T-helper 2 cell treated with Interferon-gamma antibody and Interleukin-4, amounts not matched to agents 5 μg/mL and 100 μg/mL, for 36 hours (primary cell): ENCODE measurements around the gene ZBTB4.
"Not testable (repeated sequence)": the region's sequence is repeated elsewhere in the genome, so short reads cannot be mapped to it uniquely, and the experiment has no call there.

Experiments
- DNase-seq: peaks from one replicate; pipeline ENCODE4 v3.0.0; 2021; ENCODE audit warnings: low spot score
- H3K27ac Mint-ChIP-seq: one replicate; pipeline ENCODE4 v1.8.0; 2021; ENCODE audit warnings: mild to moderate bottlenecking, mixed read lengths
- H3K27me3 Mint-ChIP-seq: one replicate; pipeline ENCODE4 v1.8.0; 2021; ENCODE audit warnings: low read depth, mixed read lengths
- H3K36me3 Mint-ChIP-seq: one replicate; pipeline ENCODE4 v1.8.0; 2021; ENCODE audit warnings: low read depth, mixed read lengths
- H3K4me1 Mint-ChIP-seq: one replicate; pipeline ENCODE4 v1.8.0; 2021; ENCODE audit warnings: low read depth, mixed read lengths
- H3K4me3 Mint-ChIP-seq: one replicate; pipeline ENCODE4 v1.8.0; 2022; ENCODE audit warnings: mild to moderate bottlenecking, moderate library complexity, mixed read lengths
- H3K9me3 Mint-ChIP-seq: one replicate; pipeline ENCODE4 v1.8.0; 2021; ENCODE audit warnings: mixed read lengths

ZBTB4 gene

DNA sequence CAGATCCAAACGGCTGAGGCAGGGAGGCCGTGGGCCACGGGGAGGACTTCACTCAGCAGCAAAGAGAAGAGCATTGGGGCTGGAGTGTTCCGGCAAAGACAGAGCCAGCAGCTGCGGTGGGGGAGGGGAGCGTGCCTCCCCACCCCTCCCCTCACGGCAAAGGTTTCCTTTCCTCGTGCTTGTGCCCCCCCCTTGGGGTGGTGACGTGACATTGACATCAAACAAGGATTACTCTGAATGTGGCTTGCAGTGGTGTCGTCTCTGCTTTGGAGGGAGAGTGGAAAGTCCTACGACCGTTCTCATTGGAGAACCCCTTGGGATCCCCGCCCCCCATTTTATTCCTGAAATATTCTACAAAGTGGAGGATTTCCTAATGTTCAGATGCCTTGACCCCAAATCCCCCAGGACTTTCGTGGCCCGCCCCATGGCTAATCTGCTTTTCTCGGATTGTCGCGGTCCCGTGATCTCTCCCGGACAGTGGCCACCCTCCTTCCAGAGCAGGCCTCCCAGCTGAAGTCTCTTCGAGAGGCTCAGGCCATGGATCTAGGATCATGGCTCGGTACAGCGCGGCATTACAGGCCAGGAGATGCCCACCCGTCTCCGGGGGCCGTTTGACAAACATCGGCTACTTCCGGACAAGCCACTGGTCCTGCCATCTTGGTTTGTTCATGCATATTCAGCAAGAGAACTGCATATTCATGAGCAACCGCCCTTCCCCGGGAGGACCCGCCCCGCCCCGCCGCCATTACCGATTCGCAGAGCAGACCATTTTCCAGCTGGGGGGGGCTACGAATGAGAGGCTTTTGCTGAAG is 4.0 kb upstream of the ZBTB4 start:
- H3K36me3 Mint-ChIP-seq = peaks cover 23% of the 10 kb centered on the region
- H3K27me3 Mint-ChIP-seq = no peaks in the 10 kb centered on the region
- peak overlapping the region; percentile 95 for H3K4me3 Mint-ChIP-seq
- H3K9me3 Mint-ChIP-seq = no peaks in the 10 kb centered on the region
- peaks cover 37% of the 10 kb centered on the region for H3K4me1 Mint-ChIP-seq
- H3K27ac Mint-ChIP-seq = peak overlapping the region; percentile 100
- DNase-seq = peak; percentile 91

DNA sequence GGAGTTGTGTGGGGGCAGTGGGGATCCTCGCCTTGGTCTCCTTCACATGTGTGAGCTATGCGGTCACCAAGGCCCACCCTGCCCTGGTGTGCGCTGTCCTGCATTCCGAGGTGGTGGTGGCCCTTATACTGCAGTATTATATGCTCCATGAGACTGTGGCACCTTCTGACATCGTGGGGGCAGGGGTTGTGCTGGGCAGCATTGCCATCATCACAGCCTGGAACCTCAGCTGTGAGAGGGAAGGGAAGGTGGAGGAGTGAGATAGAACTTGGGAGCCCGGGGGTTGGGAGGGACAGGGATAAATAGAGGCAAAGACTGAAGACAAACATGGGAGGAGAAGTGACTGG is 3.3 kb upstream of the ZBTB4 start:
- not testable (repeated sequence) for H3K9me3 Mint-ChIP-seq

DNA sequence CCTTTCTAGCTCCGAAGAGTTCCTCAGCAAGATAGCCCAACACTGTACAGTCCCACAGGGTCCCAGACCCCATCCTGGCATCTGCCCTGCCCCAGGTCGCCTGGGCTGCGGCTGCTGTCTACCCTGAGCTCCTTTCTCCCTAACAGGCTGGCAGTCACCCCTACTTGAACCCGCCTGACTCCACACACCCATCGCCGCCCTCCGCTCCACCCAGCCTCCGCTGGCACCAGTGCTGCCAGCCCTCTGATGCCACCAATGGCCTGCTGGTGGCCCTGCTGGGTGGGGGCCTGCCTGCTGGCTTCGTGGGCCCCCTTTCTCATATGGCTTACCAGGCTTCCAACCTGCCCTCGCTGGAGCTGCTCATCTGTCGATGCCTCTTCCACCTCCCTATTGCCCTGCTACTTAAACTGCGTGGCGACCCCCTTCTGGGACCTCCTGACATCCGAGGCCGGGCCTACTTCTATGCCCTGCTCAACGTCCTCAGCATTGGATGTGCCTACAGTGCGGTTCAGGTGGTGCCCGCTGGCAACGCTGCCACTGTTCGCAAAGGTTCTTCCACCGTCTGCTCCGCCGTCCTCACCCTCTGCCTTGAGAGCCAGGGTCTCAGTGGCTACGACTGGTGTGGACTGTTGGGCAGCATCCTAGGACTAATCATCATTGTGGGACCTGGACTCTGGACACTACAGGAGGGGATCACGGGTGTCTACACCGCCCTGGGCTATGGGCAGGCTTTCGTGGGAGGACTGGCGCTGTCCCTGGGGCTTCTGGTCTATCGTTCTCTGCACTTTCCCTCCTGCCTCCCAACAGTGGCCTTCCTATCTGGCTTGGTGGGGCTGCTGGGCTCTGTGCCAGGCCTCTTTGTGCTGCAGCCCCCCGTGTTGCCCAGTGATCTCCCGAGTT is 2.7 kb upstream of the ZBTB4 start:
- H3K36me3 Mint-ChIP-seq = peaks cover 16% of the 10 kb centered on the region
- peak overlapping the region; percentile 95 for H3K4me3 Mint-ChIP-seq
- not testable (repeated sequence) for DNase-seq, H3K9me3 Mint-ChIP-seq, H3K27me3 Mint-ChIP-seq
- peaks cover 43% of the 10 kb centered on the region for H3K4me1 Mint-ChIP-seq
- H3K27ac Mint-ChIP-seq = peak overlapping the region; percentile 100

More for the DNA sequence above, 3.3 kb upstream of the ZBTB4 start:
- Mint-ChIP-seq H3K36me3 (peaks cover 22% of the 10 kb centered on the region), H3K4me3 (peak overlapping the region; percentile 95), H3K4me1 (peaks cover 42% of the 10 kb centered on the region), H3K27ac (peak overlapping the region; percentile 100)
- DNase-seq, H3K27me3 Mint-ChIP-seq: not testable (repeated sequence)

DNA sequence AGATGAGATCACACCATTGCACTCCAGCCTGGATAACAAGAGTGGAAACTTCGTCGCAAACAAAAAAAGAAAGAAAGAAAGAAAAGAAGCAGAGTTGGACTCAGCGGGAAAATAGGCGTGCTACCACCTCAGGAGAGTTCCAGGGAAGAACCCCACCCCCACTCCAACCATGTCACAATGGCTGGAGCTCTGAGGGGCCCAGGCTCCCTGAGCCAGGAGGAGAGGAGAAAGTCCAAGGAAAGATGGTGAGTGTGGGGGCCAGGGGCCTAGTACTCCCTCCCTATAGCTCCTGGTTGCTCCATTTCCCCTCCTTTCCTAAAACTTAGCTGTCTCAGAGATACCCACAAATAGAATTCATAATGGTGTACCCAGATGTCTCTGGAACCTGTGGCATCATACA is 1.8 kb upstream of the ZBTB4 start, which contains the start of gene SLC35G6:
Gene SLC35G6, plus strand, starts transcription at position 172 of the 400 bp plus-strand sequence. Its CDS starts 71 bp downstream, at position 243.
- H3K4me1 Mint-ChIP-seq = peaks cover 44% of the 10 kb centered on the region
- H3K4me3 Mint-ChIP-seq = peak within 1 kb of the TSS; percentile 88
- not testable (repeated sequence) for H3K27me3 Mint-ChIP-seq, DNase-seq, H3K9me3 Mint-ChIP-seq
- peaks cover 12% of the 10 kb centered on the region for H3K36me3 Mint-ChIP-seq
- H3K27ac Mint-ChIP-seq = peak within 1 kb of the TSS; percentile 100

DNA sequence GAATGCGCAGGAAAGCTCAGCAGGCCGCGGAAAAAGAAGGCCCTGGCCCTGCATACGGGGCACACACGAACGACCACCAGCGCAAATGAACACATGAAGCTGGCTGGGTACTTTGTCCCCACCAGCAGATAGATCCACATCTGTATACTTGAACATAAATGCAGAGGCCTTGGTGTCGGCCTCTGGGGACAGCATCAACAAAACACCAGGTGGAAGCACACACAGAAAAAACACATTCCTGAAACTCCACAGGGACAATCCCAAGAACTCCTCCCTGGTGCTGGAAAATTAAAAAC is 606 bp upstream of the ZBTB4 start:
- Mint-ChIP-seq H3K27ac (peak overlapping the region; percentile 91), H3K36me3 (peaks cover 4% of the 10 kb centered on the region), H3K9me3 (no peaks in the 10 kb centered on the region), H3K4me1 (peaks cover 41% of the 10 kb centered on the region), H3K27me3 (no peaks in the 10 kb centered on the region), H3K4me3 (peak overlapping the region; percentile 88)
- no peak for DNase-seq

DNA sequence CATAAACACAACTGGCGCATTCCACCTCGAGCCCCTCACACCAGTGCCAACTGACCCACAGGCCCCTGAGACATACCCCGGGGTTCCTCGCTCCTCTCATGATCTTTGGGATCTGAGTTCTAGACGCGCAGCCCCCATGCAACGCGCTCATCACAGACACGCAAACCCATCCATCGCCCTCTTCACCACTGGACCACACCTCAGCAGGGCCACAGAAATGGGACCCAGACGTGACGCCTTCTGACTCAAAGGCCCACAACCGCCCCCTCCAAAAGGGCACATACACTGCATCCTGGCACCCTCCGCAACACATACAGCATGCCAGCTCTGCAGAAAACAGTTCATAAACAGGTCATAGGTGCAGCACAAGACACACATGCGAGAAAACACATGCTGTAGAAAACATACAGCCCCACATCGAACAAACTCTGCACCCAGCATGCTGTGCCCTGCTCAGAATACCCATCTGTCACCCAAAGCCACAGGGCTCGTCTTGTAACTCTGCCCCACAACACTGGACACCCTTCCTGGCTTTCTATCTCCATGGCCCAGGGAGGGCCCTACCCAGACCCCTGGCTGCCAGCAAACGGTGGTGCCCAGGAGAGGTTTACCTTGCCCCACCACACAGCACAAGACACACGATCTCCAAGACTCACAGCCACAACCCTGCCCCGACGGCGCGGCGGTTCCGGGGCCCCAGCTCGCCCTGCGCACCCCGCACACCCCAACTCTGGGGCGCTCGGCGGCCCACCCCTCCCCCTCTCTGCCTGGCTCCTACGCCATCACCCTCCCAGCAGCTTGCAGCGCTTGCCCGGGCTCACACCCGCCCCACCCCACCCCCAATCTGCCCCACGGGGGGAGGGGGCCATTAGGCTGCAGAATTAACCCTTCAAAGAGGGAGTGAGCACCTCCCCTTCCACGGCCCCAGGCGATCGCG is 887 bp downstream of the ZBTB4 start:
- Mint-ChIP-seq H3K4me1 (peaks cover 39% of the 10 kb centered on the region), H3K27me3 (no peaks in the 10 kb centered on the region), H3K4me3 (peak overlapping the region; percentile 89), H3K36me3 (no peaks in the 10 kb centered on the region), H3K27ac (peak overlapping the region; percentile 87), H3K9me3 (no peaks in the 10 kb centered on the region)
- DNase-seq = peak; percentile 33

DNA sequence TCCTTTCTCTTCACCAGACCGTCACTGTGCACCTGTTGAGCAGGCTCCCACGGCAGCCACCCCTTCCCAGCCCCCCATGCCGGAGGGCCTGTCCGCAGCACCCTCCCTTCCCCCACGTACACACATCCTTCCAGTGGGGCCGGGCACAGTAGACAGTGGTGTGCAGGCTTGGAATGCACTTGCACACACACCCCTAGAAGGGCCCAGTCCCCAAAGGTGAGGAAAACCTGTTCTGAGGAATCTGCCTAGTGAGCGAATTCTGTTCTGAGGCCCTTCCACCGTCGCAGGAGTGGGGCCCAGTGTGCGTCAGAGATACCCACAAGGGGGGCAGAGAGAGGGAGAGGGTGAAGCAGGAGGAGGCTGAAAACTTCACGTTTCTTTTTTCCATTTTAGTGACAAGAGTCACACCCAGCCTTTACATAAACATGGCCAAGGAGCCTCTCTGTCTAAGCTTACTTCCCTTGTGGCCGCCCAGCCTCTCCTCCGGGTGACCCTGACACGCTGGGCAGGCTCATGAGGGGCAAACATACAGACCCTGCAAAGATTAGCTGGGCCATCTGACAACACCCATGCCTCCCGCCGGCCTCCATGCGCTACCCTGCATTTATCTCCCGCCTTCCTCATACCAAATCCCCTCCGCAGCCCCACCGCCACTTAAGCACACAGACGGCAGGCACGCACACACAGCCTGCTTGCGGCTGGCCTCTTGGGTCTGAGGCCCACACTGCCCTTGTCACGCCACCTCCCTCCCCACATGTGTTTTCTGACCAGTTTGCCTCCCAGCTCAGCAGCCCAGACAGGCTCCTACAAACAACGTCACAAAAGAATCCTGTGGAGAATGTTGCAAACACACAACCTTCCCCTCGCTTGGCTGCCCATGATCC is 1.8 kb downstream of the ZBTB4 start:
- Mint-ChIP-seq H3K9me3 (no peaks in the 10 kb centered on the region), H3K4me3 (peak overlapping the region; percentile 89), H3K27ac (peak overlapping the region; percentile 87), H3K4me1 (peaks cover 32% of the 10 kb centered on the region), H3K27me3 (no peaks in the 10 kb centered on the region), H3K36me3 (no peaks in the 10 kb centered on the region)
- DNase-seq = no peak

DNA sequence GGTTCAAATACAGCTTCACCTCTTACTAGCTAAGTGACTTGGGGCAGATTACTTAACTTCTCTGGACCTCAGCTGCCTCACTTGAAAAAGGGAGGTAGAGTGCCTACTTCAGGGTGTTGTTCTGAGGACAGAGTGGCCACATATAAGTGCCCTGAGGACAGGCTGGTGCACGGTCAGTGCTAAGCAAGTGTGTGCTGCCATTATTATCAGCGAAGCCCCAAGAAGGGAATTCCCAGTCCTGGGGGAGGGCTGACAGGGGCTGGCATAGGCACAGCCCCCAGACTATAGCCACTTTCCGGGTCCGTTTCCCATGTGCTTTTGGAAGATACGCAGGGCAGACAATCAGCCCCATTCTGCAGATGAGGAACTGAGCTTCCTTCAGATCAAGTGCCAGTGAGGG is 2.5 kb downstream of the ZBTB4 start:
- DNase-seq = no peak
- no peaks in the 10 kb centered on the region for H3K27me3 Mint-ChIP-seq
- H3K36me3 Mint-ChIP-seq = no peaks in the 10 kb centered on the region
- H3K4me3 Mint-ChIP-seq = no peak overlapping the region
- no peaks in the 10 kb centered on the region for H3K9me3 Mint-ChIP-seq
- H3K27ac Mint-ChIP-seq = peak overlapping the region; percentile 17
- peaks cover 32% of the 10 kb centered on the region for H3K4me1 Mint-ChIP-seq

DNA sequence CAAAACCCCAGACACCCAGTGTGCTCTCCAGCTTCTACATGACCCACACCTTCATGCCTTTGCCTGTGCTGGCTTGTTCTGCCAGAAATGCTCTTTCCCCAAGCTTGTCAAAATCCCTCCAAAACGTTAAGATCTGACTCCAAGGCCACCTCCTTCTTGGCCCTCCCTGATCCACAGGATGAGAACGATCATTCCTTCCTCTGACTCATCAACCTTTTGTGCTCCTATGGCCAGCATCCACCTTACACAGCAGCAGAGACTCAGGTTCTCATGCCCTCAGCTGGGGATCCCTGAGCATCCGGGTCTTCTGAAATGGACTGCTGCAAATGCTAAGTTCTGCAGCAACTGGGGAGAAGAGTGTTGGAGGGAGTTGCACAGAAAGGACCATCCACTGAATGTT is 2.9 kb downstream of the ZBTB4 start:
- H3K4me3 Mint-ChIP-seq = no peak overlapping the region
- no peaks in the 10 kb centered on the region for H3K36me3 Mint-ChIP-seq
- no peaks in the 10 kb centered on the region for H3K9me3 Mint-ChIP-seq
- H3K4me1 Mint-ChIP-seq = peaks cover 37% of the 10 kb centered on the region
- H3K27me3 Mint-ChIP-seq = no peaks in the 10 kb centered on the region
- no peak for DNase-seq
- H3K27ac Mint-ChIP-seq = peak overlapping the region; percentile 17

DNA sequence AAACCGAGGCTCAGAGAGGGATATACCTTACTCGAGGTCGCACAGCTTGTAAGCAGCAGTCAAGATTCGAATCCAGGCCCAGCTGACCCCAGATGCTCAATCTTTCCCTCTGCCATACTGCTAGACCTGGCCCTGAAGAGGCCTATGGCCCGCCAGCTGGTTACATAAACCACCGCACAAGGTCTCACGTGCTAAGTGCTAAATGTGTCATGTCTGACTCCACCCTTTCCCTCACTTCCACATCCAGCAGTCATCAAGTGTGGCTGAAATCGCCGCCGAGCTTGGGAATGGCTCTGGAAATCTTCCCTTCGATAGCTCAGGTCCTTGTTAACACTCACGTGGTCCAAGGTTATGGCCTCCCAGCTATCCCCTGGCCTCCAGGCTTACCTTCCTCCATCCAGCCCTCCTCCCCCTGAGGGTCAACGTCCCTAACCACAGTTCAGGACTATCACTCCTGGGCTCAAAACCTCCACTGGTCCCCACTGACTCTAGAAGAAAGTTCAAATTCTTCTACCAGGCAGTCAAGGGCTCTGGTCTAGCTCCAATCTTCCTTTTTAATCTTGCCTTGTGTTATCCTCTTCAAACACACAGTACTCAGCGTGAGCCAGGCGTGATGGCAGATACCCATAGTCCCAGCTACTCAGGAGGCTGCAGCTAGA is 3.5 kb downstream of the ZBTB4 start:
- Mint-ChIP-seq H3K9me3 (no peaks in the 10 kb centered on the region), H3K4me3 (no peak overlapping the region), H3K27me3 (no peaks in the 10 kb centered on the region), H3K36me3 (no peaks in the 10 kb centered on the region), H3K27ac (peak overlapping the region; percentile 17), H3K4me1 (peaks cover 38% of the 10 kb centered on the region)
- DNase-seq = no peak

DNA sequence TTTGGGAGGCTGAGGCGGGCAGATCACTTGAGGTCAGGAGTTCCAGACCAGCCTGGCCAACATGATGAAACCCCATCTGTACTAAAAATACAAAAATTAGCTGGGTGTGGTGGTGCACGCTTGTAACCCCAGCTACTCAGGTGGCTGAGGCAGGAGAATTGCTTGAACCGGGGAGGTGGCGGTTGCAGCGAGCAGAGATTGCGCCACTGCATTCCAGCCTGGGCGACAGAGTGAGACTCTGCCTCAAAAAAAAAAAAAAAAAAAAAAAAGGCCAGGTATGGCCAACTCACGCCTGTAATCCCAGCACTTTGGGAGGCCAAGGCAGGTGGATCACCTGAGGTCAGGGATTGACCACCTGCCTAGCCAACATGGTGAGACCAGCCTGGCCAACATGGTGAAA is 4.7 kb downstream of the ZBTB4 start:
- not testable (repeated sequence) for H3K27me3 Mint-ChIP-seq, H3K27ac Mint-ChIP-seq, DNase-seq, H3K9me3 Mint-ChIP-seq, H3K36me3 Mint-ChIP-seq, H3K4me3 Mint-ChIP-seq
- peaks cover 34% of the 10 kb centered on the region for H3K4me1 Mint-ChIP-seq

DNA sequence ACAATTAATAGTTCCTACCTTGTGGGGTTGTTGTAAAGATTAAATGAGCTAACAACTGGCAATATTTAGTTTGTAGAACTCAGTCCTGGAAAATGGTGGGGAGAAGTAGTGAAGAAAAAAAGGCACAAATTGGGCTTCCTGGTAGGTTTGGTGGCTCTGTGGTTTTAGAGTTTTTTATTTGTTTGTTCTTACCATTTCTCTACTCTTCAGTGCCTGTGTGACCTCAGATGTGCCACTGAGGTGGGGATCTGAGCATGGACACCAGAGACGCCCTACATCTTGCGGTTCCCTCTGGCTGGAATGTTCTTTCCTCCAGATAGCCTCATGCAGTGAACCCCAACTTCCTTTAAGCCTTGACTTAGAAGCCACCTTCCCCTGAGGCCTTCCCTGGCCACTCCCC is 7.7 kb downstream of the ZBTB4 start:
- Mint-ChIP-seq H3K4me1 (peaks cover 16% of the 10 kb centered on the region), H3K9me3 (no peaks in the 10 kb centered on the region), H3K4me3 (no peak overlapping the region), H3K27me3 (no peaks in the 10 kb centered on the region), H3K36me3 (peaks cover 3% of the 10 kb centered on the region), H3K27ac (peak overlapping the region; percentile 55)
- no peak for DNase-seq
